Jurkat, Clone E6-1 (cell line): ENCODE results near the gene DDB1.

Source experiments
- DNase-seq: peaks from one replicate; pipeline ENCODE4 v3.0.0-alpha.2; 2011; ENCODE audit warnings: low read depth, low spot score
- H3K4me3 ChIP-seq: 2 replicates; pipeline ENCODE4 v1.5.1; 2011; ENCODE audit warnings: mild to moderate bottlenecking, low read length, control low read depth, moderate library complexity

The DDB1 gene

DNA sequence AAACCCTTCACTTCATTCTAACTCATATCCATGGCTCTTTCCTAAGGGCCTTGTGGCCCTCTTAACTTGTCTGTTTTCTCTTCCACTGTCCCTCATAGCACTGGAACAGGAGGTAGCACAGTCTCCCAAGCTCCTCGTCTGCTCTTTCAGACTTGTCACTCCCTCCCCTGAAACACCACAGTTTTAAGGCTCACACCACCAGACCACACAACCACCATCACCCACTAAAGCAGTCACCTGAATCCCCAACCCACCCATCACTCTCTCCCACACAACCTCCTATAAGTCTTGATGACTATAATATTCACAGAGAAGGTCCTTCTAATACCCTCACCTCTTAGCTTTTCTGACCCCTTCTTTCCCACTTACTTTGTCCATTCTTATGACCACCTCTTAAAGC is 26.7 kb downstream of the DDB1 start:
- H3K4me3 ChIP-seq = no peak overlapping the region
- no peak for DNase-seq

- no peak overlapping the region for H3K4me3 ChIP-seq
- DNase-seq = no peak
Measured at GRCh38 chr11:61305417-61305816, 27.5 kb downstream of the DDB1 start.

DNA sequence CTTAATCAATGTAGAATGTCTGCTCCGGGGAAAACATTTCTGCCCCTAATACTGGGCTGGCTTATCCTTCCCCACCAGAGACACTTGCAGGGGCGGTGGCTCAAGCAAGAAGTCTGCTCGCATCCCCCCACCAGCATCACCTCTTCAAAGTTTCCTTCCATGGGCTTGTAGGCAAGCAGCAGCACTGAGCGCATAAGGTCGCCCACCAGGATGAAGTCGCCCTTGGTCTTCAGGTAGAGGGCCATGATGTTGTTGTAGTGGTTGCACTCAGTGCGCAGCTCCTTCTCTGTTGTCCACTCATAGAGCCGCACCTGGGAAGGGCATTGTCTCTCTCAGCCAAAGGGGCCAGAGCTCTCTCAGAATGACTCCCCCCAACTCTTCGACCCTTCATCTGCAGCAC is 29.2 kb downstream of the DDB1 start:
- DNase-seq = no peak
- no peak overlapping the region for H3K4me3 ChIP-seq

DNA sequence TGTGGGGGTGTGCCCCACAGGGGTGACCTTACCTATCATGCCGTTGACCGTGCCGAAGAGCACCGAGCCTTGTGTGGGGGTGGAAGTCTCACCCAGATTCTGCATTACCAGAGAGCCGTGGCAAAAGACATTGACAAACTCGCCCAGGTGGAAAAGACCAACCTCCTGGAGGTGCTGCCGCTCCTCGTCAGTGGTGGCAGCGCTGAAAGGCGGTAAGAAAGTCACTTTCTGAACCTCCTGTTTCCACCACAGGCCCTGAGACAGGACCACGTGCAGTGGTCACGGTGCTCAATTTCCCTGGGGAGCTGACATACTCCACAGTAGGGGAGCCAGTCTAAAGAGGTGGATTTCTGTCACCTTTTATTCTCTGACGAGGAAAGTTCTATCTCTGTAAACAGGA is 30.4 kb downstream of the DDB1 start:
- no peak for DNase-seq
- H3K4me3 ChIP-seq = no peak overlapping the region

DNA sequence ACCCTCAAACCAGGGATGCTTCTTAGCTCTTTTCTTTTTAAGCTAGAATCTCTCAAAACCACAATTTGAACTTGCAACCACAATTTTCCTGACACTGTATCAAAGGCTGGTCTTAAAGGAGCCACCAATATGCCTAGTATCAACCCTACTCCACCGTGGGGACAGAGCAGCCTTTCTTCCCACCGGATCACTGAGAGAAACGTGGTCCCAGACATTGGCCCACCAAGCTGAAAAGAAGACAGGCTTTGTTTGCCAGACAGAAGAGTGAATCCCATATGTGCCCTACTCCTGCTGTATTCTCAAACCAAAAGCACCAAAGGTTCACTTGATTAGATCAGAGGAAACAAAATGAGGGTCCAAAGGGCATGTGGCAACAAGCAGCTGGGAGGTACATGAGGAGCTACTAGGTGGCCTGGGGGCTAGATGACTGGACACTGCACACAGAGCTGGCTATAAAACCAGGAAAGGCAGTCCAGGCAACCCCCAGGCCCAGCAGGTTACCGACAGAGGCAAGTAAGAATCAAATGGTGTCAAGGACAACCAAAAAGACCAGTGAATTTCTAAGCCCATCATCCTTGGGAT is 34.2 kb downstream of the DDB1 start:
- no peak overlapping the region for H3K4me3 ChIP-seq
- DNase-seq = no peak

GRCh38 chr11:61297746-61298145 is 35.2 kb downstream of the DDB1 start:
- H3K4me3 ChIP-seq = no peak overlapping the region
- no peak for DNase-seq

DNA sequence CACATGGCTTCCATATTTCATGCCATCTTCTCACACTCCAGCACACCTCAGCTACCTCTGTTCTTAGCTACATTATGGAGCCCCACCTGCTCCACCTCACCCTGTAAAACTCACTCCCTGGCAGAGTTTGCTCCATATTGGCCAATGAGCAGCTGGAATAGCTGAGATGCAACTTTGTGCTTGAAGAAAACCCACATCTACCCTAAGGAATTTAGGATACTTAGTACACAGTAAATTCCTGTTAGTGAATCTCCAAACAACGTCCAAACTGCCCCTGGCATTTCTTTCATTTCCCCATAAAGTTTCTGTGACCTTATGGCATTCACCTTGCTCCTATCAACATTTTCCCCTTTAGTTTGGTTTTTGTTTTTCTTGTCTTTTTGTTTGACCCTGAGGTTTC is 35.6 kb downstream of the DDB1 start:
- DNase-seq = no peak
- H3K4me3 ChIP-seq = no peak overlapping the region

- H3K4me3 ChIP-seq = no peak overlapping the region
Measured at GRCh38 chr11:61295596-61295926, 37.3 kb downstream of the DDB1 start.

GRCh38 chr11:61294717-61295595 is 37.9 kb downstream of the DDB1 start, which contains the start of gene VWCE:
TSS of gene VWCE (minus strand) at chr11:61295316. CDS start at chr11:61295037, 279 bp downstream.
- DNase-seq = peak; percentile 48
- peak within 1 kb of the TSS; percentile 62 for H3K4me3 ChIP-seq

More at GRCh38 chr11:61295596-61295926, 37.3 kb downstream of the DDB1 start:
- DNase-seq = no peak

DNA sequence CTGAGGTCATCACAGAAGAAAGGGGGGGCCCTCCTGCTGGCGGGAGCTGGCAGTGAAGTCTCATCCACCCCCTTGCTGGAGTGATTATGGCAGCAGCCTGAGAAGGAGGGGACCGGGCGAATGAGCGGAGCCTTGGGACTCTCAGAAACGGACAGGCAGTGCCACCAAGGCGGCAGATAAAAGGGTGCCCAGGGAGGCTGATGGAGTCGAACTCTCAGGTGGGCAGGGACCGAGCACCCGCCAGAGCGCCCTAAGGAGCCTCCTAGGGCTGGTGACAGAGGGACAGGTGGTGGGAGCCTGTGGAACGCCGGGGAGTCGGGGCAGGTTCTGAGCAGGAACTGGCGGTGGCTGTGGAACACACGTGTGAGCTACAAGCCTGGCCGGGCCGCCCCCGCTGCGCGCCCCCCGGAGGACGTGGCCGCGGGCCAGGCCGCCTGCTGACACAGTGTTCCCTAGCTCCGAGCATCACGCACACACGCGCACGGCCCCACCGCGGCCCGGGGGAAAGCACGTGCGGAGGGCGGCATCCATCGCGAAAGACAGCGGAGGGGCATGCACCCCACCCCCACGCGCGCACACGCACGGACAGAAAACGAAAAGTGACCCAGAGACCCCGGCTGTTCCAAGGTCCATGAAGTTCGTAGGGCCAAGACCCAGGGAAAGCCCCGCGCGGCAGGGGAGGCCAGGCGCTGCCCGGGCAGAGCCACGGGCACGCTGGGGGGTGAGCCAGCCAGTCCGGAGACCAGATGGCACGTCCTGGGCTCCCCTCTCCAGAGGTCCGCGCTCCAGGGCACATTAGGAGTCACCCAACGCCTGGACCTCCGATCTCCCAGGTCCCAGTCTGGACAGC is 38.8 kb downstream of the DDB1 start:
- peak overlapping the region; percentile 62 for H3K4me3 ChIP-seq
- no peak for DNase-seq

DNA sequence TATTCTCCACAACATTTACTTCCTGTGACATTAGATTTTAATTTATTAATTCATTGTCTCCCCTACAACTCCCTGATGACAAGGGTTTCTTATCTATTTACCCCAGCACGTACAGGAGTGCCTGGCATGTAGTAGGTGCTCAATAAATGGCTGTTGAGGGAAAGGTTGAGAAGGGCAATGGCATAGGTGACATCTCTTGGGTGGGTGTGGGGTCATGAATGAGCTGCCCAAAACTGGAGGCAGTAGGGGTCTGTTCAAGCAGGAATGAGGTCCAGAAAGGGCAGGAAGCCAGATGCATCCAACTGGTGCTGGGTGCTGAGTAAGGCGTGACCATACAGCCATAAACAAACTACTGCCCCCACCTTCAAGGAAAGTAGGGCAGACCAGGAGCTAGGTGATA is 40.5 kb downstream of the DDB1 start:
- no peak for DNase-seq
- H3K4me3 ChIP-seq = no peak overlapping the region

GRCh38 chr11:61290905-61291690 is 41.8 kb downstream of the DDB1 start:
- no peak overlapping the region for H3K4me3 ChIP-seq
- no peak for DNase-seq

DNA sequence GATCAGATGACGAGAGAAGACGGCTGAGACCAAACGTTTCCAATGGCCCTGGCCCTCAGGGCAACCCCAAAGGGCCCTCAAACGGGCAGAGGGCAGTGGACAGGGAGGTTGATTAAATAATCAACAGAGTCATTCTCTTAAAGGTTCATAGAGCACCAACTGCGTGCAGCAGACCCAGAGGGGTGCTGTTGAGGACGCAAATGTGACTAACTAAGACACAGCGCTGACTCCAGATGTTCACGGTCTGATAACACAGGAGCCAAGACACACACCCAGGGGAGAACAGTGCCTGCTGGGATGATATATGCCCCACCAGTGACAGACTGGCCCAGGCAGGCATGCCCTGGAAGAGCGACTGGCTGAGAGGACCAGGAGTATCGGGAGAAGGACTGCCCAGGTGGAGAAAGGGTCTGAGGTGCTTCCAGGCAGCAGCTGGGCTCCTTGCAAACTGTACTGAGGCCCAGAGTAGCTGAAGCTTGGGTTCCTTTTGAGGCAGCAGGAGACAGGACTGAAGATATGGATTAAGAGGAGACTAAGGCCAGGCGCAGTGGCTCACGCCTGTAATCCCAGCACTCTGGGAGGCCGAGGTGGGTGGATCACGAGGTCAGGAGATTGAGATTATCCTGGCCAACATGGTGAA is 45.4 kb downstream of the DDB1 start:
- no peak overlapping the region for H3K4me3 ChIP-seq
- DNase-seq = no peak

GRCh38 chr11:61283613-61284012 is 49.3 kb downstream of the DDB1 start:
- DNase-seq = no peak
- no peak overlapping the region for H3K4me3 ChIP-seq

DNA sequence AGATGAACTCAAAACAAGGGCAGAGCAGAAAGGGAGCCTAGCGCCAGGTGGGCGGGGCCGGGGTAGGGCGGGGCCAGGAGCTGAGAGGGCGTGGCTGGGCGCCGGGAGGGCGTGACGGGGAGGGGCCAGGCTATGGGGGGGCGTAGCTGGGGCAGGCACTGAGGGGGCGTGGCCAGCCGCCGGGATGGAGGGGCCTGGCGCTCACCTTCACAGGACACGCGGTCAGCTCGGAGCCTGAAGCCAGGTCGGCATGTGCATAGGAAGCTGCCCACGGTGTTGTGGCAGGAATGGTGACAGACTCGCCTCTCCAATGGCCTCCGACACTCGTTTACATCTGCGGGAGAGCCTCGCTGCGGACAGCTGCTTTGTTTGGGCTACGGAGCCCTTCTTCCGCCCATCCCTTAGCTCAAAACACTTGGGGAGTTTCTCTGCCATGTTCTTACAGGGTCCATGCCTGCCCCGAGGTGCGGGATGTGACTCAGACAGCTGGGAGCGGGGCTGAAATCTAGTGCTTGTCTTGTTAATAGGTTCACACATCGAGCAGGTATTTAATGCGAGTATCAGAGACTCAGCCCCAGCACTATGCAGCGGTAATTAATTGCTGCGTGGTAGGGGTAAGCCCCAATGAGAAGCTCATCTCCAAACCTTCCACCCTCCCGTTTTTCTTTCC is 51.2 kb downstream of the DDB1 start:
- DNase-seq = no peak
- H3K4me3 ChIP-seq = no peak overlapping the region

DNA sequence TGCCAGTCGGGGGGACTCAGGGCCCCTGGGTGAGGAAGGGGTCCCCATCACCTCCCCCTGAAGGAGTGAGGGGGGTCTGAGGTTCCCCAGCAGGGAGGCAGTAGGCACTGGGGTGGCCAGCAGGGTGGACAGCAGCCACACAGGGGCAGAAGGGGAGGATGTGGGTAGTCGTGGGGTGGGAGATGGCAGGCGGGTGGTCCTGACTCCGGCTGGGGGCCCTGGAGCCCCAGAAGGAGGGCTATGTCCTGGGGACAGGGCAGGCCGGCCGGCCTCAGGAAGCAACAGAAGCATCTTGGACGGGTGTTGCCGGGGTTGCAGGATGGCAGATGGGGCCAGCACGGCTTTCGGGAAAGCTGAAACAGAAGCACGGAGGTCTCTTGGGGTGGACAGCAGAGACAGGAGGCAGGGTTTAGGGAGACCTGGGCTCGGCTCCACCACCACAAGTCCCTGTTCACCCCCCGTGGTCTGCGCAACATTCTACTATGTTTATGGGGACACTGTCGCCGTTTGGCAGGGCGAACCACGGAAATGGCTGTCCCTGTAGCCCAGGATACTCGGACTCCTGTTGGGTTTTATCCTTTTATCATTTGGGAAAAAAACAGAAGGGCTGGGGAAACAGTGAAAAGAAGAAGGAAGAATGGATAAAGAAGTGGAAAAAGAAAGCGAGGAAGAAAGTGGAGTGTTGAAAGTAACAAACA is 51.9 kb downstream of the DDB1 start:
- no peak overlapping the region for H3K4me3 ChIP-seq
- no peak for DNase-seq

- H3K4me3 ChIP-seq = no peak overlapping the region
- no peak for DNase-seq
Measured at GRCh38 chr11:61279934-61280659, 52.8 kb downstream of the DDB1 start.
